Kidney (tissue), 14 donors: Measurements from ENCODE around the gene GRAMD1C. TPM values are rescaled to one million over a fixed set of nuclear protein-coding genes. Genes with fewer than 3 reads are reported as not detected.

Experiments
- DNase-seq, 5 donors: peaks; one replicate each; pipeline ENCODE4 v3.0.0-alpha.2; 2013 to 2020
- FAIRE-seq: peaks from 2 replicates; lab custom pipeline; 2012; peaks lifted over from hg19 to GRCh38; lab: Jason Lieb, UNC
- H3K27ac ChIP-seq, 2 donors: one replicate each; pipeline ENCODE4 v1.7.0; 2013; ENCODE audit warnings: low read depth in 2 of 2, low read length in 2 of 2, inconsistent platforms in 1 of 2
- H3K27me3 ChIP-seq: one replicate; pipeline ENCODE4 v1.7.1; 2013; ENCODE audit warnings: low read length, inconsistent platforms; ENCODE audit not compliant: control insufficient read depth, insufficient read depth
- H3K36me3 ChIP-seq, 3 donors: one replicate each; pipeline versions ENCODE4 v1.7.0 to v1.7.1; 2013; ENCODE audit warnings: low read length in 3 of 3, control low read depth in 1 of 3, inconsistent platforms in 1 of 3; ENCODE audit not compliant: insufficient read depth in 3 of 3, control insufficient read depth in 2 of 3
- H3K4me1 ChIP-seq, 3 donors: one replicate each; pipeline versions ENCODE4 v1.7.0 to v1.7.1; 2013; ENCODE audit warnings: low read length in 3 of 3, inconsistent platforms in 1 of 3, low read depth in 1 of 3; ENCODE audit not compliant: control insufficient read depth in 2 of 3, insufficient read depth in 2 of 3
- H3K4me3 ChIP-seq, 3 donors: one replicate each; pipeline versions ENCODE4 v1.7.0 to v1.8.1; 2013; ENCODE audit warnings: low read length in 3 of 3, control low read depth in 1 of 3, inconsistent platforms in 1 of 3
- H3K9ac ChIP-seq, 3 donors: one replicate each; pipeline versions ENCODE4 v1.7.0 to v1.7.1; 2013; ENCODE audit warnings: low read length in 3 of 3, control low read depth in 1 of 3, inconsistent platforms in 1 of 3
- H3K9me3 ChIP-seq, 3 donors: one replicate each; pipeline versions ENCODE4 v1.7.0 to v1.7.1; 2013; ENCODE audit warnings: low read length in 3 of 3, control low read depth in 1 of 3, inconsistent platforms in 1 of 3; ENCODE audit not compliant: control insufficient read depth in 2 of 3, insufficient read depth in 1 of 3
- intact Hi-C: fragments of 100-400 bp; cut with DNase I; formaldehyde crosslinking; loops from one replicate; pipeline ENCODE4 v1.11.1; 2022
- polyA plus RNA-seq: library from polyadenylated mRNA; stranded (reverse); fragments of 350-450 nt; fragmentation: Illumina TruSeq; extraction: RNeasy Lipid Tissue Mini Kit (QIAGEN cat#74804); gene quantifications from one replicate; pipeline ENCODE4 v1.2.3, GENCODE V29; 2014; ENCODE audit warnings: low read depth, low replicate concordance; ENCODE audit not compliant: insufficient read depth
- total RNA-seq: library from RNA; stranded (reverse); fragmentation: NEBNext Ultra II Directional; extraction: Animal tissue kit (Norgen Biotek cat#: 25700); gene quantifications from one replicate; pipeline ENCODE4 v1.2.1, GENCODE V29; 2021
- TF ChIP-seq, protein P1 (sequence below): IDR thresholded peaks from 3 replicates; pipeline ENCODE4 v1.5.1; 2012; ENCODE audit warnings: mild to moderate bottlenecking, moderate library complexity, borderline replicate concordance; ENCODE audit not compliant: insufficient read depth; ENCODE audit errors: extremely low read depth
- donor health status: control.
- donor health status: control.
- donor health status: control.
- donor health status: control.
- donor health status: control.
- donor health status: DM: yes; HTN: yes; CAD: no.
- donor health status: Normal renal cell carcinoma (clear cell type).

Gene GRAMD1C
- total and polyA plus RNA-seq, 2 donors from 2014 or later, result 21.0 TPM

- H3K4me1 ChIP-seq, result no peaks in the 10 kb centered on the region
- H3K27ac ChIP-seq, result no peak overlapping the region
- H3K9ac ChIP-seq, result no peak overlapping the region
- H3K4me3 ChIP-seq, result no peak overlapping the region
- no peaks in the 10 kb centered on the region for H3K36me3 ChIP-seq
- H3K27me3 ChIP-seq, result no peaks in the 10 kb centered on the region
- DNase-seq (no peak), FAIRE-seq (no peak)
- intact Hi-C loops, result no loop called here
- TF ChIP-seq, protein P1, sequence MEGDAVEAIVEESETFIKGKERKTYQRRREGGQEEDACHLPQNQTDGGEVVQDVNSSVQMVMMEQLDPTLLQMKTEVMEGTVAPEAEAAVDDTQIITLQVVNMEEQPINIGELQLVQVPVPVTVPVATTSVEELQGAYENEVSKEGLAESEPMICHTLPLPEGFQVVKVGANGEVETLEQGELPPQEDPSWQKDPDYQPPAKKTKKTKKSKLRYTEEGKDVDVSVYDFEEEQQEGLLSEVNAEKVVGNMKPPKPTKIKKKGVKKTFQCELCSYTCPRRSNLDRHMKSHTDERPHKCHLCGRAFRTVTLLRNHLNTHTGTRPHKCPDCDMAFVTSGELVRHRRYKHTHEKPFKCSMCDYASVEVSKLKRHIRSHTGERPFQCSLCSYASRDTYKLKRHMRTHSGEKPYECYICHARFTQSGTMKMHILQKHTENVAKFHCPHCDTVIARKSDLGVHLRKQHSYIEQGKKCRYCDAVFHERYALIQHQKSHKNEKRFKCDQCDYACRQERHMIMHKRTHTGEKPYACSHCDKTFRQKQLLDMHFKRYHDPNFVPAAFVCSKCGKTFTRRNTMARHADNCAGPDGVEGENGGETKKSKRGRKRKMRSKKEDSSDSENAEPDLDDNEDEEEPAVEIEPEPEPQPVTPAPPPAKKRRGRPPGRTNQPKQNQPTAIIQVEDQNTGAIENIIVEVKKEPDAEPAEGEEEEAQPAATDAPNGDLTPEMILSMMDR, result no peak
- H3K9me3 ChIP-seq, result no peaks in the 10 kb centered on the region
Measured at GRCh38 chr3:113895964-113896363, 57.4 kb downstream of the GRAMD1C start.

GRCh38 chr3:113896930-113897329, 58.3 kb downstream of the GRAMD1C start:
- Histone ChIP-seq H3K9ac (no peak overlapping the region), H3K9me3 (no peaks in the 10 kb centered on the region), H3K36me3 (no peaks in the 10 kb centered on the region), H3K4me3 (peak overlapping the region in 2 of 3 donors; percentile 86 to 89), H3K27me3 (no peaks in the 10 kb centered on the region), H3K4me1 (no peaks in the 10 kb centered on the region), H3K27ac (no peak overlapping the region)
- no peak for FAIRE-seq
- no peak for DNase-seq
- TF ChIP-seq, protein P1, result no peak
- intact Hi-C loops, result no loop called here

GRCh38 chr3:113897373-113897777, 58.8 kb downstream of the GRAMD1C start:
- H3K4me3 ChIP-seq, result peak overlapping the region in 2 of 3 donors; percentile 86 to 89
- H3K4me1 ChIP-seq, result no peaks in the 10 kb centered on the region
- DNase-seq, result peak in 2 of 5 donors; percentile 42
- intact Hi-C loops, result no loop called here
- TF ChIP-seq, protein P1, result no peak
- peak; percentile 94 for FAIRE-seq
- no peaks in the 10 kb centered on the region for H3K9me3 ChIP-seq
- H3K27ac ChIP-seq, result peak overlapping the region in 1 of 2 donors; percentile 68
- no peaks in the 10 kb centered on the region for H3K36me3 ChIP-seq
- no peaks in the 10 kb centered on the region for H3K27me3 ChIP-seq
- H3K9ac ChIP-seq, result peak overlapping the region; percentile 20 to 88 (median 31)

- Histone ChIP-seq H3K4me3 (peak overlapping the region in 2 of 3 donors; percentile 86 to 89), H3K27me3 (no peaks in the 10 kb centered on the region), H3K9ac (peak overlapping the region in 1 of 3 donors; percentile 34), H3K9me3 (no peaks in the 10 kb centered on the region), H3K27ac (no peak overlapping the region), H3K4me1 (no peaks in the 10 kb centered on the region), H3K36me3 (no peaks in the 10 kb centered on the region)
- intact Hi-C loops, result no loop called here
- FAIRE-seq, result no peak
- no peak for DNase-seq
- TF ChIP-seq, protein P1, result no peak
Measured at GRCh38 chr3:113898892-113899291, 60.3 kb downstream of the GRAMD1C start.
